Endothelial cell (in vitro differentiated cells): ENCODE results near the gene SLC25A29. TPM values are rescaled to one million over a fixed set of nuclear protein-coding genes. Genes with fewer than 3 reads are reported as not detected.
A peak's percentile ranks its signal among the peaks of the same experiment; 100 is the strongest.
"Not testable (repeated sequence)": the region's sequence is repeated elsewhere in the genome, so short reads cannot be mapped to it uniquely, and the experiment has no call there.

ENCODE experiments used
- DNase-seq: peaks from one replicate; pipeline ENCODE4 v3.0.0; 2021; ENCODE audit warnings: low spot score
- H3K27ac Mint-ChIP-seq: one replicate; pipeline ENCODE4 v1.8.0; 2021; ENCODE audit warnings: mixed read lengths, inconsistent platforms; ENCODE audit not compliant: unreplicated experiment
- H3K27me3 Mint-ChIP-seq: one replicate; pipeline ENCODE4 v1.8.0; 2021; ENCODE audit warnings: mild to moderate bottlenecking, moderate library complexity, mixed read lengths, inconsistent platforms; ENCODE audit not compliant: unreplicated experiment
- H3K36me3 Mint-ChIP-seq: one replicate; pipeline ENCODE4 v1.8.0; 2021; ENCODE audit warnings: mild to moderate bottlenecking, low read depth, mixed read lengths, inconsistent platforms; ENCODE audit not compliant: unreplicated experiment
- H3K4me1 Mint-ChIP-seq: one replicate; pipeline ENCODE4 v1.8.0; 2021; ENCODE audit warnings: mild to moderate bottlenecking, mixed read lengths, inconsistent platforms; ENCODE audit not compliant: unreplicated experiment
- H3K4me3 Mint-ChIP-seq: one replicate; pipeline ENCODE4 v1.8.0; 2021; ENCODE audit warnings: mild to moderate bottlenecking, mixed read lengths, inconsistent platforms; ENCODE audit not compliant: unreplicated experiment
- H3K9me3 Mint-ChIP-seq: one replicate; pipeline ENCODE4 v1.8.0; 2021; ENCODE audit warnings: mixed read lengths, inconsistent platforms; ENCODE audit not compliant: unreplicated experiment
- CTCF ChIP-seq: fragments of 200-600 bp; sonication (generic); IDR thresholded peaks from one replicate; pipeline ENCODE4 v1.5.0; 2021; ENCODE audit warnings: antibody characterized with exemption; ENCODE audit not compliant: unreplicated experiment
- total RNA-seq: library from RNA; stranded (reverse); fragmentation: NEBNext Ultra II Directional; extraction: Animal tissue kit (Norgen Biotek cat#: 25700); gene quantifications from one replicate; pipeline ENCODE4 v1.2.1, GENCODE V29; 2021; ENCODE audit not compliant: unreplicated experiment

The SLC25A29 gene
- total RNA-seq, 1 donor from 2014 or later, result 165 TPM

- Mint-ChIP-seq H3K27ac (no peak overlapping the region), H3K27me3 (peaks cover 9% of the 10 kb centered on the region), H3K4me1 (no peaks in the 10 kb centered on the region), H3K9me3 (no peaks in the 10 kb centered on the region), H3K36me3 (no peaks in the 10 kb centered on the region), H3K4me3 (no peak overlapping the region)
- TF ChIP-seq CTCF, result no peak
- DNase-seq, result no peak
Observed at GRCh38 chr14:100317389-100317788, 11.1 kb upstream of the SLC25A29 start.

DNA sequence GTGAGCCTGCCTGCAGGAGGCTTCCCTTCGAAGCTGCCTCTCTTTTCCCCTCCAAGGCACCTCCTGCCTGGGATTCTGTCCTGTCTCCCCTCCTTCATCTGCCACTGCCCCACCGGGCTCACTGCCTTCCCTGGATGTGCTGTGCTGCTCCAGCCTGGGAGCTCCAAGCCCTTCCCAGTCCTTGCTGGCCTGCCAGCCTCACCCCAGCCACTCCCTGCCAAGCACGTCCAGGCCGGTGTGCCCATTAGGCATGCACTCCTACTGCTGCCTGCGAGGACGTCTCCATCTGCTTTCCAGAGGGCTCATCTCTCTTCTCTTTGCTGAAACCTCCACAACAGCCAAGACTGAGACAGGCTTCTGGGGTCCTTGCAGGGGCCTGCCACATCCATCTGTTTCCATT lies 8.5 kb upstream of the SLC25A29 start:
- H3K27ac Mint-ChIP-seq, result no peak overlapping the region
- no peaks in the 10 kb centered on the region for H3K36me3 Mint-ChIP-seq
- no peak overlapping the region for H3K4me3 Mint-ChIP-seq
- DNase-seq, result no peak
- TF ChIP-seq CTCF, result no peak
- H3K27me3 Mint-ChIP-seq, result peaks cover 9% of the 10 kb centered on the region
- H3K9me3 Mint-ChIP-seq, result no peaks in the 10 kb centered on the region
- peaks cover 13% of the 10 kb centered on the region for H3K4me1 Mint-ChIP-seq

DNA sequence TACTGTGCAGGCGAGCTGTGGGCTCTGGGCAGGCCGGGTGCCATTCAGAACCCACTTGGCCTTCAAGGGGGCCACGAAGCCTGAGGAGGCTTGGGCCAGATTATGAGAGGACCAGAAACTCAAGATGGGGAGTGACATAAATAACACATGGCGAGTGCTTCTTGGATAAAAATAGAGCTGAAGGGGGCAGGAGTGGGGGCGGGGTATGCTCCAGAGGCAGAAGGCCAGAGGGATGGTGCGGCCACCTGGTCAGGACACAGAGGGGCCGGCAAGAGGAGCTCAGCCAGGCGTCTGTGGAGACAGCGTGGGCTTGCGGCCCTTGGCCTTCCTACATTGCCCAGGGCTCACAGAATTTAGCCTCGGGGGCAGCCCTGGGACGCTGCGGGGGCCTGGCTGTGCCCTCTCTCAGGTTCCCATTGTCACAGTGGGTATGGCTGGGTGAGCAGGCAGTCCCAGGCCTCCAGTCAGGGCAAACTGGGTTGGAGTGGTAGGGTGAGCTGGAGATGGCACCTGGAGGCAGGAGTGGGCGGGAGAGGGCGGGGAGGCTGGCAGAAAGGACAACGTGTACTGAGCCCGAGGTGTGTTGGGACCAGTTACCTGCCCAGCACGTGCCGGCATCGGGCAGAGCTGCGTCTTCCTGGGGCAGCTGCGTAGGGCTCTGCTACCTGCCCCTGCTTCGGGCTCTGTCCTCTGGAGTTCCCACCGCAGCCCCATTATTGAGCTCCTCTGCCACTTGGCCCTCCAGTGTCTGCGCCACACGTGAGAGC lies 7.4 kb upstream of the SLC25A29 start:
- no peak overlapping the region for H3K27ac Mint-ChIP-seq
- peaks cover 5% of the 10 kb centered on the region for H3K27me3 Mint-ChIP-seq
- TF ChIP-seq CTCF, result no peak
- peaks cover 24% of the 10 kb centered on the region for H3K4me1 Mint-ChIP-seq
- no peak for DNase-seq
- H3K36me3 Mint-ChIP-seq, result no peaks in the 10 kb centered on the region
- H3K4me3 Mint-ChIP-seq, result no peak overlapping the region
- H3K9me3 Mint-ChIP-seq, result no peaks in the 10 kb centered on the region

DNA sequence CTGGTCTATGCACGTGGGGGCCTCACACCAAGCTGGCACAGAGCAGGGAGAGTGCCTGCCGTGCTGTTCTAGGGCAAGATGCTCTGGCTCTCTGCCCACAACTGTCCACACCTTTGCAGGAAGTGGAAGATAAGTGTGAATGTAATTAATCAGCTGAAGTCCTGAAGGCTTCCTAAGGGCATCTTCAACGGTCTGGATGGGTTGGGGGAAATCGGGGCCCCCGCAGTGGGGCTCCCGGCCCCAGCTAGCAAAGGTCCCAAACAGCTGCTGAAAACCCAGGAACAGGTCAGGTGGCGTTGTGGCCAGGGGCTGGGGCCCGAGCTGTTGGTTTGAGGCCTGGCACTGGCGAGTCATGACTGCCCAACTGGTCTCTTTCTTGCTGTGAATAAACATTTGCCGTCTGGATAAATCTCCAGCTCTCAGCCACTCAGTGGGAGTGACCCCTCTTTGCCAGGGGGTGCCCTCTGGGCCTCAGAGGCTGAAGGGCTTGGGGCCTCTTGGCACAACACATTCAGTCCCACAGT lies 6.7 kb upstream of the SLC25A29 start:
- Mint-ChIP-seq H3K4me1 (peaks cover 31% of the 10 kb centered on the region), H3K9me3 (no peaks in the 10 kb centered on the region), H3K27me3 (peaks cover 5% of the 10 kb centered on the region), H3K4me3 (no peak overlapping the region), H3K27ac (peak overlapping the region; percentile 54), H3K36me3 (no peaks in the 10 kb centered on the region)
- no peak for DNase-seq
- TF ChIP-seq CTCF, result no peak

DNA sequence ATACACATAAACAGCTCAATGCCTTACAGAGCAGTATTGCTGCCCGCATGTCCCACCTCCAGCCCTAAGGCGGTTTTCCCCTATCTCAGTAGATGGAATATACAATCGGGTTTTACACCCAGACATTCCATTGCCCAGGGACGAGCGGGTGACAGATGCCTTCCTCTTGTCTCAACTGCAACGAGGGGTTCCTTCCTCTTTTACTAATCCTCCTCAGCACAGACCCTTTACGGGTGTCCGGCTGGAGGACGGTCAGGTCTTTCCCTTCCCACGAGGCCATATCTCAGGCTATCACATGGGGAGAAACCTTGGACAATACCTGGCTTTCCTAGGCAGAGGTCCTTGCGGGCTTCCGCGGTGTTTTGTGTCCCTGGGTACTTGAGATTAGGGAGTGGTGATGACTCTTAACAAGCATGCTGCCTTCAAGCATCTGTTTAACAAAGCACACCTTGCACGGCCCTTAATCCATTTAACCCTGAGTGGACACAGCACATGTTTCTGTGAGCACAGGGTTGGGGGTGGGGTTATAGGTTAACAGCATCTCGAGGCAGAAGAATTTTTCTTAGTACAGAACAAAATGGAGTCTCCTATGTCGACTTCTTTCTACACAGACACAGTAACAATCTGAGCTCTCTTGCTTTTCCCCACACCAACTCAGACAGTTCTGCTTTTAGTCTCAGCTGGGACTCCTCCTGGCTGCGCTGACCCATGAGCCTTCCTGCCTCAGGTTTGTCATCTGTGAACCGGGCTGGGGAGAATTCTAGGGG lies 6.0 kb upstream of the SLC25A29 start:
- peak overlapping the region; percentile 54 for H3K27ac Mint-ChIP-seq
- H3K36me3 Mint-ChIP-seq, DNase-seq, H3K4me3 Mint-ChIP-seq, H3K9me3 Mint-ChIP-seq, H3K27me3 Mint-ChIP-seq: not testable (repeated sequence)
- peaks cover 37% of the 10 kb centered on the region for H3K4me1 Mint-ChIP-seq
